ENCODE results near the gene MYBPC2. TPM values are rescaled to one million over a fixed set of nuclear protein-coding genes. Genes with fewer than 3 reads are reported as not detected.

Gene MYBPC2
- total RNA-seq, 2 donors from 2014 or later: not detected

DNA sequence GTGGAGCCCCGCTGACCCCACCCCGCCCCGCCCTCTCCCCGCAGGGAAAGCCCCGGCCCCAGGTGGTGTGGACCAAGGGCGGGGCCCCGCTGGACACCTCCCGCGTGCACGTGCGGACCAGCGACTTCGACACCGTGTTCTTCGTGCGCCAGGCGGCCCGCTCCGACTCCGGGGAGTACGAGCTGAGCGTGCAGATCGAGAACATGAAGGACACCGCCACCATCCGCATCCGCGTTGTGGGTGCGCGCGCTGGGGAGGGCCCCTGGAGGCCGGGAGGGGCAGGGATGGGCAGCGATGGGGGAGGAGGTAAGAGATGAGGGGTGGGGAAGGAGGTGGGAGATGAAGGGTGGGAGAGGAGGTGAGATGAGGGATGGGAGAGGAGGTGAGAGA, 26.4 kb downstream of the MYBPC2 start:
- Histone ChIP-seq H3K27me3 (no peaks in the 10 kb centered on the region), H3K4me1 (no peaks in the 10 kb centered on the region), H3K9me3 (no peaks in the 10 kb centered on the region), H3K27ac (no peak overlapping the region), H3K9ac (ENCODE audit: low read depth in 2 of 2, low read length in 2 of 2) (no peak overlapping the region), H3K4me3 (no peak overlapping the region), H3K36me3 (no peaks in the 10 kb centered on the region)
- no peak for DNase-seq
- TF ChIP-seq, protein P1, sequence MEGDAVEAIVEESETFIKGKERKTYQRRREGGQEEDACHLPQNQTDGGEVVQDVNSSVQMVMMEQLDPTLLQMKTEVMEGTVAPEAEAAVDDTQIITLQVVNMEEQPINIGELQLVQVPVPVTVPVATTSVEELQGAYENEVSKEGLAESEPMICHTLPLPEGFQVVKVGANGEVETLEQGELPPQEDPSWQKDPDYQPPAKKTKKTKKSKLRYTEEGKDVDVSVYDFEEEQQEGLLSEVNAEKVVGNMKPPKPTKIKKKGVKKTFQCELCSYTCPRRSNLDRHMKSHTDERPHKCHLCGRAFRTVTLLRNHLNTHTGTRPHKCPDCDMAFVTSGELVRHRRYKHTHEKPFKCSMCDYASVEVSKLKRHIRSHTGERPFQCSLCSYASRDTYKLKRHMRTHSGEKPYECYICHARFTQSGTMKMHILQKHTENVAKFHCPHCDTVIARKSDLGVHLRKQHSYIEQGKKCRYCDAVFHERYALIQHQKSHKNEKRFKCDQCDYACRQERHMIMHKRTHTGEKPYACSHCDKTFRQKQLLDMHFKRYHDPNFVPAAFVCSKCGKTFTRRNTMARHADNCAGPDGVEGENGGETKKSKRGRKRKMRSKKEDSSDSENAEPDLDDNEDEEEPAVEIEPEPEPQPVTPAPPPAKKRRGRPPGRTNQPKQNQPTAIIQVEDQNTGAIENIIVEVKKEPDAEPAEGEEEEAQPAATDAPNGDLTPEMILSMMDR (IDR thresholded peaks at IDR 0.05): no peak
- intact Hi-C loops (cut with DNase I): no loop called here

DNA sequence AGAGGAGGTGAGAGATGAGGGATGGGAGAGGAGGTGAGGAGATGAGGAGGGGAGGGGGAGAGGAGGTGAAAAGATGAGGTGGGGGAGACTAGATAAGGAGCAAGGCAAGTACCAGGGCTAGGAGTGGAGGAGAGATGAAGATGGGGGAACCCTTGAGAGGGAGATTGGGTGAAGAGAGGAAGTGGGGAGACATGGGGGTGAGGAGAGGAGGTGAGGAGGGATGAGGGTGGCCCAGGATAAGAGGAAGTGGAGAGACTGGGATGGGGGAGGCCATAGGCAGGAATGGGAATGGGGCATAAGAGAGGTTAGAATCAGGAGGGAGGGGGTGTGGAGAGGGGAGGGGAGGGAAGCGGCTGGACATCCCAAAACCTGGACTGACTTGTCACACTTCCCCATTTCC, 26.9 kb downstream of the MYBPC2 start:
- intact Hi-C loops (cut with DNase I): loop anchor here (2.0 kb wide), 1 partner anchor 91 kb away; no protein-coding TSS in a partner anchor
- Histone ChIP-seq H3K27ac (no peak overlapping the region), H3K4me3 (no peak overlapping the region), H3K36me3 (no peaks in the 10 kb centered on the region), H3K9ac (ENCODE audit: low read depth in 2 of 2, low read length in 2 of 2) (no peak overlapping the region), H3K27me3 (no peaks in the 10 kb centered on the region), H3K4me1 (no peaks in the 10 kb centered on the region), H3K9me3 (no peaks in the 10 kb centered on the region)
- DNase-seq: no peak
- TF ChIP-seq, protein P1 (IDR thresholded peaks at IDR 0.05): no peak

DNA sequence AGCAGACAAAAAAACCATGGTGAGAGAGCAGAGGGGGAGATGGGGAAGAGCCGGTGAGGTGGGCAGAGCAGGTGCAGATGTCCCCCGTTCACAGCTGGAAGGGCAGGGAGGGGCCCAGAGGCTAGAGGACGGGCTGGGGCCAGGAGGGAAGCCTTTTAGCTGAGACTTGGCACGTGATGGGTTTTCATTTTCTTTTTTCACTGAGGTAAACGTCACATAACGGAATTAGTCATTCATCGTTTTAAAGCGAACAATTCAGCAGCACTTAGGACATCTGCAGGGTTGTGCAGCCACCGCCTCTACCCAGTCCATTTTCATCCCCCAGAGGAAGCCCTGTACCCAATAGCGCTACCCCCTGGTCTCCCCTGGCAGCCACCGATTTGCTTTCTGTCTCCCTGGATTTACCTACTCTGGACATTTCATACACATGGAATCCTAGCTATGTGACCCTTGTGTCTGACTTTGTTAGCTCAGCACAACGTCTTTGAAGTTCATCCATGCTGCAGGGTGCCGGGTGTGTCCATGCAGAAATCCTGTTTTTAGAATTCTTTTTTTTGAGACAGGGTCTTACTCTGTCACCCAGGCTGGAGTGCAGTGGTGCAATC, 27.6 kb downstream of the MYBPC2 start:
- no peaks in the 10 kb centered on the region for H3K9me3 ChIP-seq
- no peaks in the 10 kb centered on the region for H3K27me3 ChIP-seq
- no peak overlapping the region for H3K4me3 ChIP-seq
- H3K9ac ChIP-seq (ENCODE audit: low read depth in 2 of 2, low read length in 2 of 2): no peak overlapping the region
- no peaks in the 10 kb centered on the region for H3K4me1 ChIP-seq
- intact Hi-C loops (cut with DNase I): loop anchor here (2.0 kb wide), 1 partner anchor 91 kb away; no protein-coding TSS in a partner anchor
- TF ChIP-seq, protein P1 (IDR thresholded peaks at IDR 0.05): no peak
- no peak overlapping the region for H3K27ac ChIP-seq
- no peaks in the 10 kb centered on the region for H3K36me3 ChIP-seq
- no peak for DNase-seq

DNA sequence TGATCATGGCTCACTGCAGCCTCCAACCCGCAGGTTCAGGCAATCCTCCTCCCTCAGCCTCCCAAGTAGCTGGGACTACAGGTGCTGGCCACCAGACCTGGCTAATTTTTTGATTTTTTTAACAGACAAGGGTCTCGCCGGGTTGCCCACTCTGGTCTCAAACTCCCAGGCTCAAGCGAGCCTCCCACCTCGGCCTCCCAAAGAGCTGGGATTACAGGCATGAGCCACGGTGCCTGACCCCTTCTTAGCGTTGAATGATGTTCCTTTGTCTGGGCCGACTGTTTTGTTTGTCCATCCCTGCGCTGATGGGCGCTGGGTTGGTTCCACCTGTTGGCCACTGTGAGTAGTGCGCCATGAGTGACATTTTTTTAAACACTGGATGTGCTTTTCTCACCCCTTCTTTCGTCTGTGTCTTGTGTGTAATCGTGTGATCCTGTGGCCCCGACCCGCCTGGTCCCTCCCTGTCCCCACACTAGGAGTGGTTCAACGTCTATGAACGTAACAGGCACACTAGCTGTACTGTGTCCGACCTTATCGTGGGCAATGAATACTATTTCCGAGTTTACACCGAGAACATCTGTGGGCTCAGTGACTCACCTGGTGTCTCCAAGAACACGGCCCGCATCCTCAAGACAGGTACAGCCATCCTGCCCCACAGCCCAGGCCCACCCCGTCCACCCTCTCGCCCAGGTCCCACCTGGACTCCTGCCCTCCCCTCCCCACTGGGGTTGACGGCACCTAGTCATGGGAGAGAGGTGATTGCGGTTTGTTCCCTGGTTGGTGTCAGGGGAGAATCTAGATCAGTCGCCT, 28.6 kb downstream of the MYBPC2 start:
- Histone ChIP-seq H3K27me3 (no peaks in the 10 kb centered on the region), H3K36me3 (no peaks in the 10 kb centered on the region), H3K9me3 (no peaks in the 10 kb centered on the region), H3K27ac (no peak overlapping the region), H3K4me3 (no peak overlapping the region), H3K4me1 (no peaks in the 10 kb centered on the region), H3K9ac (ENCODE audit: low read depth in 2 of 2, low read length in 2 of 2) (no peak overlapping the region)
- DNase-seq: peak; percentile 65
- TF ChIP-seq, protein P1 (IDR thresholded peaks at IDR 0.05): peak; percentile 76
- intact Hi-C loops (cut with DNase I): loop anchor here (2.0 kb wide), 1 partner anchor 92 kb away; no protein-coding TSS in a partner anchor

DNA sequence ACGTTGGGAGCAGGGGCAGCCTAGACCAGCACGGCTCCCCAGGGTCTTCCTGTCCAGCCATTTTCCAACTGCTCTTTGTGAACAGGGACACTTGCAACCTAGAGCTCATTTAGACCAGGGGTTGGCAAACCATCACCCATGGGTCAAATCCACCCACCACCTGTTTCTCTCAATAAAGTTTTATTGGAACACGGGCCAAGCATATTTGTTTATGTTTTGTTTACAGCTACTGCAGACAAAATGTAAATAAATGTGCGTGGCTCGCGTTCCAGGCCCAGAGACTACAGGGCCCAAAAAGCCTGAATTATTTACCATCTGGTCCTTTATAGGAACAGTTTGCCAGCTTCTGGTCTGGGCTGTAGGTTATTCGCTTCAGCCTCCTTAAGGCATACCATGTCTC, 30.3 kb downstream of the MYBPC2 start:
- intact Hi-C loops (cut with DNase I): no loop called here
- Histone ChIP-seq H3K9ac (ENCODE audit: low read depth in 2 of 2, low read length in 2 of 2) (no peak overlapping the region), H3K4me3 (no peak overlapping the region), H3K27me3 (no peaks in the 10 kb centered on the region), H3K27ac (no peak overlapping the region), H3K4me1 (no peaks in the 10 kb centered on the region), H3K36me3 (no peaks in the 10 kb centered on the region), H3K9me3 (no peaks in the 10 kb centered on the region)
- no peak for DNase-seq
- TF ChIP-seq, protein P1 (IDR thresholded peaks at IDR 0.05): no peak

Measured in colonic mucosa (tissue), 4 donors.